K562 (cell line): ENCODE data around the gene SLC25A53. TPM values are rescaled to one million over a fixed set of nuclear protein-coding genes. Genes with fewer than 3 reads are reported as not detected.

Experiments used
- ATAC-seq: fragments of 200-7000 bp; cut with Tn5 transposase; 3 replicates; pipeline ENCODE4 v1.9.1; 2020; ENCODE audit warnings: moderate library complexity
- BruUV-seq: library from RNA; stranded (reverse); fragments of 400-500 nt; replicated peaks from 2 replicates; lab custom pipeline; 2021; lab: Mats Ljungman, UMichigan
- CTCF ChIA-PET: fragments of 300-600 bp; formaldehyde crosslinking; extraction: SDS; loops from one replicate; lab custom pipeline; 2021; ENCODE audit warnings: low intra/inter-chr PET ratio; lab: Yijun Ruan, JAX
- POLR2A ChIA-PET: fragments of 300-600, 350-650 bp; sonication (Branson Sonifier 250); formaldehyde crosslinking; extraction: SDS; loops from one replicate; lab custom pipeline; 2021; ENCODE audit warnings: antibody characterized with exemption, inconsistent platforms; lab: Yijun Ruan, JAX
- DNase-seq, 4 experiments: peaks; one replicate each; pipeline versions ENCODE4 v3.0.0 to v3.0.0-alpha.2; 2011 to 2018; ENCODE audit warnings: low spot score in 3 of 4, mixed read lengths in 3 of 4; ENCODE audit errors: extremely low read depth in 1 of 4
- FAIRE-seq: peaks from 2 replicates; lab custom pipeline; 2011; peaks lifted over from hg19 to GRCh38; lab: Jason Lieb, UNC
- H2AFZ ChIP-seq: 2 replicates; pipeline ENCODE4 v1.6.0; 2011; ENCODE audit warnings: low read depth, low read length, control low read depth, inconsistent platforms
- H3K27ac ChIP-seq: fragments of 200-600 bp; 3 replicates; pipeline ENCODE4 v1.8.0; 2011; ENCODE audit warnings: low read depth, mild to moderate bottlenecking, control low read depth, inconsistent platforms, low read length, moderate library complexity, mixed read lengths; ENCODE audit errors: extremely low read depth
- H3K27me3 ChIP-seq, 2 experiments: fragments of 300-600 bp in 1 of 2; 2 replicates in 1 of 2; 3 replicates in 1 of 2; pipeline versions ENCODE4 v1.6.0 to v1.8.0; 2011; ENCODE audit warnings: inconsistent platforms in 2 of 2, low read length in 2 of 2, mild to moderate bottlenecking in 1 of 2, mixed read lengths in 1 of 2, moderate library complexity in 1 of 2; ENCODE audit not compliant: control insufficient read depth in 2 of 2, insufficient read depth in 2 of 2
- H3K36me3 ChIP-seq: fragments of 300-600 bp; 3 replicates; pipeline ENCODE4 v1.8.0; 2011; ENCODE audit warnings: mild to moderate bottlenecking, low read length, inconsistent platforms; ENCODE audit not compliant: control insufficient read depth, insufficient read depth
- H3K4me1 ChIP-seq, 2 experiments: fragments of 200-600 bp in 1 of 2; replicated peaks in 1 of 2; 2 replicates in 1 of 2; 3 replicates in 1 of 2; pipeline versions ENCODE4 v1.5.1 to v1.8.0; 2011; ENCODE audit warnings: inconsistent platforms in 2 of 2, low read length in 2 of 2, mild to moderate bottlenecking in 1 of 2, mixed read lengths in 1 of 2, moderate library complexity in 1 of 2; ENCODE audit not compliant: control insufficient read depth in 2 of 2, insufficient read depth in 2 of 2
- H3K4me2 ChIP-seq: 2 replicates; pipeline ENCODE4 v1.6.1; 2011; ENCODE audit warnings: low read length, control low read depth, inconsistent platforms, mixed read lengths; ENCODE audit not compliant: insufficient read depth
- H3K4me3 ChIP-seq: fragments of 200-600 bp; sonication (generic), shearing (Covaris generic); 2 replicates; pipeline ENCODE4 v1.5.1; 2016; ENCODE audit warnings: control low read depth, inconsistent platforms
- H3K79me2 ChIP-seq: fragments of 200-600 bp; 3 replicates; pipeline ENCODE4 v1.8.0; 2011; ENCODE audit warnings: low read length, inconsistent platforms; ENCODE audit not compliant: control insufficient read depth, insufficient read depth
- H3K9ac ChIP-seq, 2 experiments: 2 replicates each; pipeline versions ENCODE4 v1.6.0 to v1.6.1; 2011; ENCODE audit warnings: low read depth in 2 of 2, low read length in 2 of 2, control low read depth in 1 of 2, inconsistent platforms in 1 of 2, mild to moderate bottlenecking in 1 of 2, mixed read lengths in 1 of 2; ENCODE audit not compliant: insufficient read depth in 1 of 2
- H3K9me1 ChIP-seq: one replicate; pipeline ENCODE4 v1.6.0; 2011; ENCODE audit warnings: inconsistent platforms, mild to moderate bottlenecking, low read length, moderate library complexity; ENCODE audit not compliant: control insufficient read depth, insufficient read depth
- H3K9me3 ChIP-seq: replicated peaks from 2 replicates; pipeline ENCODE4 v1.5.1; 2011; ENCODE audit warnings: low read depth, low read length, inconsistent platforms; ENCODE audit not compliant: control insufficient read depth, insufficient read depth
- H4K20me1 ChIP-seq: replicated peaks from 2 replicates; pipeline ENCODE4 v1.6.1; 2011; ENCODE audit warnings: low read length, inconsistent platforms, mixed read lengths; ENCODE audit not compliant: control insufficient read depth, insufficient read depth
- CAMTA2 ChIP-seq: fragments of 250-450 bp; sonication (Bioruptor Pico); conservative IDR thresholded peaks from 2 replicates; pipeline ENCODE4 v1.5.1; 2022
- ID3 ChIP-seq, 2 experiments: fragments of 250-450 bp in 1 of 2; fragments of 450-650 bp in 1 of 2; sonication (Bioruptor Pico) in 1 of 2; IDR thresholded peaks; 2 replicates each; pipeline versions ENCODE4 v1.6.1 to v1.8.0; 2016 to 2021; ENCODE audit warnings: mild to moderate bottlenecking in 2 of 2, moderate library complexity in 2 of 2, missing compliant biosample characterization in 1 of 2, missing genetic modification characterization in 1 of 2
- MCM5 ChIP-seq: fragments of 450-650 bp; IDR thresholded peaks from 2 replicates; pipeline ENCODE4 v1.6.1; 2016; ENCODE audit warnings: low read depth
- POLR2H ChIP-seq: IDR thresholded peaks from 2 replicates; pipeline ENCODE4 v1.6.1; 2016; ENCODE audit warnings: missing genetic modification characterization, low read depth, mild to moderate bottlenecking, control low read depth, missing compliant biosample characterization, moderate library complexity
- ZNF445 ChIP-seq: fragments of 250-450 bp; sonication (Bioruptor Pico); IDR thresholded peaks from 2 replicates; pipeline ENCODE4 v1.4.0; 2020; ENCODE audit warnings: low read depth, mild to moderate bottlenecking, moderate library complexity
- ZNF77 ChIP-seq: fragments of 250-450 bp; sonication (Bioruptor Pico); IDR thresholded peaks from 2 replicates; pipeline ENCODE4 v1.5.0; 2020
- WGBS: fragments of 100-300 bp; shearing (Covaris generic); methylation state at CpG from one replicate; pipeline ENCODE4 v1.1.6; 2016; ENCODE audit warnings: low coverage, mixed read lengths; ENCODE audit not compliant: insufficient coverage; ENCODE audit errors: missing lambda C conversion rate; 5-methylcytosine and 5-hydroxymethylcytosine counted together
- in situ Hi-C: fragments of 300-500 bp; cut with MboI; formaldehyde crosslinking; loops from 4 replicates; pipeline ENCODE4 v1.15.0; 2018; ENCODE audit warnings: inconsistent platforms, mixed read lengths
- intact Hi-C: fragments of 100-400 bp; cut with micrococcal nuclease; formaldehyde crosslinking; loops from 2 replicates; pipeline ENCODE4 v1.14.2; 2022
- polyA plus RNA-seq, 8 experiments: library from polyadenylated mRNA; depleted of rRNA in 4 of 8; stranded (reverse) in 5 of 8; unstranded in 3 of 8; fragments of >200 nt; fragmentation: Nextera tagmentation in 2 of 8; fragmentation: Illumina TruSeq in 1 of 8; extraction: Ambion mirVana in 2 of 8; extraction: Trizol in 1 of 8; gene quantifications; 2 replicates each; pipeline versions ENCODE4 v1.2.1 to v1.2.3, GENCODE V29; 2011 to 2014; ENCODE audit warnings: inconsistent platforms in 1 of 8, missing spikeins in 1 of 8
- total RNA-seq, 7 experiments: library from RNA; depleted of rRNA in 6 of 7; stranded (reverse); fragments of >200 nt in 6 of 7; fragmentation: Illumina TruSeq in 2 of 7; extraction: Trizol in 2 of 7; gene quantifications; 2 replicates each; pipeline versions ENCODE4 v1.2.1 to v1.2.3, GENCODE V29; 2011 to 2021; ENCODE audit warnings: low replicate concordance in 1 of 7

The SLC25A53 gene
- total and polyA plus RNA-seq, 9 of the 15 experiments (the other 6 are each of a cell fraction or from before 2014, with no cell fraction given): 2.4 to 8.6 (median 5.6) TPM

GRCh38 chrX:104173841-104174240 lies 17.0 kb upstream of the SLC25A53 start:
- H3K4me1 ChIP-seq: peaks cover 0 to 4% of the 10 kb centered on the region in 2 experiments; a peak in 3 of 5 replicates
- H3K9ac ChIP-seq: no peak overlapping the region
- no peak for FAIRE-seq
- no TSS peak for BruUV-seq
- H3K4me3 ChIP-seq: no peak overlapping the region
- TF ChIP-seq POLR2H (tag) (no peak), ZNF77 (CRISPR knock-in tag) (no peak), CAMTA2 (CRISPR knock-in tag) (no peak), ID3 (CRISPR knock-in tag; IDR thresholded peaks at IDR 0.05) (no peak), ID3 (tag; IDR thresholded peaks at IDR 0.05) (no peak), MCM5 (no peak), ZNF445 (CRISPR knock-in tag) (no peak)
- no peaks in the 10 kb centered on the region for H3K9me1 ChIP-seq
- peaks cover 66% of the 10 kb centered on the region for H3K79me2 ChIP-seq
- CTCF ChIA-PET: no interaction called here
- H3K4me2 ChIP-seq: no peak overlapping the region
- intact Hi-C loops: no loop called here
- no peaks in the 10 kb centered on the region for H3K27me3 ChIP-seq
- H3K27ac ChIP-seq: no peak overlapping the region
- in situ Hi-C loops: no loop called here
- no peaks in the 10 kb centered on the region for H3K9me3 ChIP-seq
- ATAC-seq: no peak
- POLR2A ChIA-PET: no interaction called here
- peaks cover 44% of the 10 kb centered on the region; the same call in 2 of the 3 replicates for H3K36me3 ChIP-seq
- WGBS: 95% methylated on average over 4 of the region's 6 CpGs
- H4K20me1 ChIP-seq: 0 out of 2 replicates have a peak, but pooled peaks cover 3% of the 10 kb centered on the region
- H2AFZ ChIP-seq: no peak overlapping the region
- no peak for DNase-seq
